Uterus (tissue), 2 donors: ENCODE data around the gene HSPA5.

ENCODE experiments used
- POLR2A ChIP-seq, 2 donors: fragments of 450-650 bp; IDR thresholded peaks; one replicate each; pipeline ENCODE4 v1.6.1; 2016; ENCODE audit warnings: antibody characterized with exemption in 2 of 2, mild to moderate bottlenecking in 1 of 2, moderate library complexity in 1 of 2
- TF ChIP-seq, protein P1 (sequence below), 4 experiments: fragments of 200-600 bp in 2 of 4; fragments of 450-650 bp in 2 of 4; sonication (generic) in 2 of 4; IDR thresholded peaks; one replicate each; pipeline ENCODE4 v1.5.1; 2016 to 2019; ENCODE audit warnings: antibody characterized with exemption in 4 of 4, mild to moderate bottlenecking in 2 of 4, moderate library complexity in 1 of 4

DNA sequence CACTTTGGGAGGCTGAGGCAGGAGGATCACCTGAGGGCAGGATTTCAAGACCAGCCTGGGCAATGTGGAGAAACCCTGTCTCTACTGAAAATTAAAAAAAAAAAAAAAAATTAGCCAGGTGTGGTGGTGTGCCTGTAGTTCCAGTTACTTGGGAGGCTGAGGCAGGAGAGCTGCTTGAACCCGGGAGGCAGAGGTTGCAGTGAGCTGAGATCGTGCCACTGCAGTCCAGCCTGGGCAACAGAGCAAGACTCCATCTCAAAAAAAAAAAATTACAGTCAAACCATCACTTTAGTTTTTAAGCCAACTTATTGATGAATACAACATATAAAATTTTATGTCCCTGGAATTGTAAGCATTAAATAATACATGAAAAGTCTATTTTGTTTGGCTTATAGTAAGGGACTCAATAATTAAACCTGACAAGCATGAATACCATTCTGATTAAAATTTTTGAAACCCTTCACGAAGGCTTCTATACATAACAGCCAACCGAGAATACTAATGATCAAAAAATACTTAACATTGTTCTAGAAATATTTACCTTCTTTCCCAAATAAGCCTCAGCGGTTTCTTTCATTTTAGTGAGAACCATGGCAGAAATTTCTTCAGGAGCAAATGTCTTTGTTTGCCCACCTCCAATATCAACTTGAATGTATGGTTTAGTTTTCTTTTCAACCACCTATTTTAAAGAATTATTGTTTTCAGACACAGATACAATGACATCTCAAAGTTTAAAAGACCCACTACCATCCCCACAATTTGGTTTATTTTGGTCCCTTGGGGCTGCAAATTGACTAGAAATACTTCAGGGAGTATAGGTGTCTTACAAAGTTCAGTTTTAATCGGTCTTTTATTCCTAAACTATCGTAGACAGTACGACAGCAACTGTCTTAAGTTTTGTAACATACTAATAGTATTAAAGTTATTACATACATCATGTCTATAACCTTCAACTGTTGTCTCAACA lies 1.2 kb downstream of the HSPA5 start:
- TF ChIP-seq, protein P1, sequence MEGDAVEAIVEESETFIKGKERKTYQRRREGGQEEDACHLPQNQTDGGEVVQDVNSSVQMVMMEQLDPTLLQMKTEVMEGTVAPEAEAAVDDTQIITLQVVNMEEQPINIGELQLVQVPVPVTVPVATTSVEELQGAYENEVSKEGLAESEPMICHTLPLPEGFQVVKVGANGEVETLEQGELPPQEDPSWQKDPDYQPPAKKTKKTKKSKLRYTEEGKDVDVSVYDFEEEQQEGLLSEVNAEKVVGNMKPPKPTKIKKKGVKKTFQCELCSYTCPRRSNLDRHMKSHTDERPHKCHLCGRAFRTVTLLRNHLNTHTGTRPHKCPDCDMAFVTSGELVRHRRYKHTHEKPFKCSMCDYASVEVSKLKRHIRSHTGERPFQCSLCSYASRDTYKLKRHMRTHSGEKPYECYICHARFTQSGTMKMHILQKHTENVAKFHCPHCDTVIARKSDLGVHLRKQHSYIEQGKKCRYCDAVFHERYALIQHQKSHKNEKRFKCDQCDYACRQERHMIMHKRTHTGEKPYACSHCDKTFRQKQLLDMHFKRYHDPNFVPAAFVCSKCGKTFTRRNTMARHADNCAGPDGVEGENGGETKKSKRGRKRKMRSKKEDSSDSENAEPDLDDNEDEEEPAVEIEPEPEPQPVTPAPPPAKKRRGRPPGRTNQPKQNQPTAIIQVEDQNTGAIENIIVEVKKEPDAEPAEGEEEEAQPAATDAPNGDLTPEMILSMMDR (IDR thresholded peaks at IDR 0.05) = no peak
- no peak for TF ChIP-seq POLR2A (IDR thresholded peaks at IDR 0.05)
